22Rv1 (cell line): ENCODE results near the gene THADA.
"Not testable (repeated sequence)": the region's sequence is repeated elsewhere in the genome, so short reads cannot be mapped to it uniquely, and the experiment has no call there.

Experiments used
- H3K27ac ChIP-seq: fragments of 450-650 bp; 2 replicates; pipeline ENCODE4 v1.5.1; 2017
- ZFX ChIP-seq: fragments of 450-650 bp; IDR thresholded peaks from 2 replicates; pipeline ENCODE4 v1.6.1; 2017; ENCODE audit warnings: antibody characterized with exemption, borderline replicate concordance
- TF ChIP-seq, protein P1 (sequence below): fragments of 450-650 bp; IDR thresholded peaks from 2 replicates; pipeline ENCODE4 v1.5.1; 2017; ENCODE audit warnings: mild to moderate bottlenecking

Gene THADA

DNA sequence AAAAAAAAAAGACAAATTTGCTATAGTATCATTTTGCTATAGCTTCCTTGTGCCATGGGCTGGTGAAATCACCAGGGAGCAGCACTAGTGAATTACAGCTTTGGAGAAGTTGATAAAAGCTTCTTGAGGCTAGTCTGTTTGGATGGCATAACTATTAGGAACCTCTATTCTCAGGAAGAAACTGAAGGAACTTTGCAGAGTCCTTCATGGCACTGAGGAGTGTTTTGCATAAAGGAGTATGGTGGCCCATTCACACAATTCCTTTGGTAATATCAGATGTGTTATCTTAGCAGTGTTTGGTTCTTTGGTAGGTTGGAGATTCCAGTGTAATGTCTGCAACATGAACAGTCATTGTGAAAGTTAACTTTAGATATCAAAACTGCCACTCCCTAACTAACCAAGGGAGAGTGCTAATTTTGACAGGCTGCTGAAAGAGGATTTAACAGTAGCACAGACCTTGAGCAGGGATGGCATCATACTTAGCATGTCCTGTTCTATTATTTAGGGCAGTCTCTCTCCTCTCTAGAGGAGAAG, 292.8 kb downstream of the THADA start:
- no peak overlapping the region for H3K27ac ChIP-seq
- TF ChIP-seq, protein P1, sequence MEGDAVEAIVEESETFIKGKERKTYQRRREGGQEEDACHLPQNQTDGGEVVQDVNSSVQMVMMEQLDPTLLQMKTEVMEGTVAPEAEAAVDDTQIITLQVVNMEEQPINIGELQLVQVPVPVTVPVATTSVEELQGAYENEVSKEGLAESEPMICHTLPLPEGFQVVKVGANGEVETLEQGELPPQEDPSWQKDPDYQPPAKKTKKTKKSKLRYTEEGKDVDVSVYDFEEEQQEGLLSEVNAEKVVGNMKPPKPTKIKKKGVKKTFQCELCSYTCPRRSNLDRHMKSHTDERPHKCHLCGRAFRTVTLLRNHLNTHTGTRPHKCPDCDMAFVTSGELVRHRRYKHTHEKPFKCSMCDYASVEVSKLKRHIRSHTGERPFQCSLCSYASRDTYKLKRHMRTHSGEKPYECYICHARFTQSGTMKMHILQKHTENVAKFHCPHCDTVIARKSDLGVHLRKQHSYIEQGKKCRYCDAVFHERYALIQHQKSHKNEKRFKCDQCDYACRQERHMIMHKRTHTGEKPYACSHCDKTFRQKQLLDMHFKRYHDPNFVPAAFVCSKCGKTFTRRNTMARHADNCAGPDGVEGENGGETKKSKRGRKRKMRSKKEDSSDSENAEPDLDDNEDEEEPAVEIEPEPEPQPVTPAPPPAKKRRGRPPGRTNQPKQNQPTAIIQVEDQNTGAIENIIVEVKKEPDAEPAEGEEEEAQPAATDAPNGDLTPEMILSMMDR, result no peak
- no peak for TF ChIP-seq ZFX

GRCh38 chr2:43302182-43302960, 293.5 kb downstream of the THADA start:
- no peak overlapping the region for H3K27ac ChIP-seq
- TF ChIP-seq ZFX, result no peak
- TF ChIP-seq, protein P1, result no peak

- 0 out of 2 replicates have a peak overlapping the region, but pooled peaks have one; percentile 10 for H3K27ac ChIP-seq
- no peak for TF ChIP-seq ZFX
- TF ChIP-seq, protein P1, result no peak
These were observed 294.9 kb downstream of the THADA start for GRCh38 chr2:43300781-43301583.

GRCh38 chr2:43300222-43300621, 295.6 kb downstream of the THADA start:
- TF ChIP-seq, protein P1, result no peak
- TF ChIP-seq ZFX, result no peak
- 0 out of 2 replicates have a peak overlapping the region, but pooled peaks have one; percentile 10 for H3K27ac ChIP-seq

- TF ChIP-seq, protein P1, result no peak
- TF ChIP-seq ZFX, result no peak
- peak overlapping the region; percentile 47; the same call in 1 of the 2 replicates for H3K27ac ChIP-seq
These were observed 297.3 kb downstream of the THADA start for GRCh38 chr2:43298500-43298899.

DNA sequence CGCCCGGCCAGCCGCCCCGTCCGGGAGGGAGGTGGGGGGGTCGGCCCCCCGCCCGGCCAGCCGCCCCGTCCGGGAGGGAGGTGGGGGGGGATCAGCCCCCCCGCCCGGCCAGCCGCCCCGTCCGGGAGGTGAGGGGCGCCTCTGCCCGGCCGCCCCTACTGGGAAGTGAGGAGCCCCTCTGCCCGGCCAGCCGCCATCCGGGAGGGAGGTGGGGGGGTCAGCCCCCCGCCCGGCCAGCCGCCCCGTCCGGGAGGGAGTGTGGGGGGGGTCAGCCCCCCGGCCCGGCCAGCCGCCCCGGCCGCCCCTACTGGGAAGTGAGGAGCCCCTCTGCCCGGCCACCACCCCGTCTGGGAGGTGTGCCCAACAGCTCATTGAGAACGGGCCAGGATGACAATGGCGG, 298.1 kb downstream of the THADA start:
- not testable (repeated sequence) for H3K27ac ChIP-seq

DNA sequence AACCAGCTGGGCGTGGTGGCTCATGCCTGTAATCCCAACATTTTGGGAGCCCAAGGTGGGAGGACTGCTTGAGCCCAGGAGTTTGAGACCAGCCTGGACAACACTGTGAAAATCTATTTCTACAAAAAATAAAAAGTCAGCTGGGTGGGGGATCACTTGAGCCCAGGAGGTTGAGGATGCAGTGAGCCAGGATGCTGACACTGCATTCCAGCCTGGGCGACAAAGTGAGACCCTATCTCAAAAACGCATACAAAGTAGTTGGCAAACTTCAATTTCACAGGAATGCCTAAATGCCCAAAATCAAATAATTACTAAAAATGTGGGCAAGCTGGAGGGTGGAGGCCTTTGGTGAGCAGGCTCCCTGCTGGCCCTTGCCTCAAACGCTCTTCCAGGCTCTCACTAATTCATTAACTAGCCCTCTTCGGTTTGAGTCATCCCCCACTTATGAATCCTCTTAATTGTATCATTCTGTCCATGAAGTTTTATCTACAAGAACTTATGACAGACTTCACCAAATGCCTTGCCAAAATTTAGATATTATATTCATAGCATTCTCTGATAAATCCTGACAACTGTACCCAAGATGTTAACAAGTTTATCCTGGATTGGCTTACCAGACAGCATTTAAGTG, 300.8 kb downstream of the THADA start:
- TF ChIP-seq, protein P1, result no peak
- no peak for TF ChIP-seq ZFX

More for the DNA sequence above, 300.8 kb downstream of the THADA start:
- H3K27ac ChIP-seq, result no peak overlapping the region
